ENCODE results near the gene EBNA1BP2. TPM values are rescaled to one million over a fixed set of nuclear protein-coding genes. Genes with fewer than 3 reads are reported as not detected.
"Not testable (repeated sequence)": the region's sequence is repeated elsewhere in the genome, so short reads cannot be mapped to it uniquely, and the experiment has no call there.

The EBNA1BP2 gene
- total RNA-seq, 1 donor from 2014 or later: 135 TPM

DNA sequence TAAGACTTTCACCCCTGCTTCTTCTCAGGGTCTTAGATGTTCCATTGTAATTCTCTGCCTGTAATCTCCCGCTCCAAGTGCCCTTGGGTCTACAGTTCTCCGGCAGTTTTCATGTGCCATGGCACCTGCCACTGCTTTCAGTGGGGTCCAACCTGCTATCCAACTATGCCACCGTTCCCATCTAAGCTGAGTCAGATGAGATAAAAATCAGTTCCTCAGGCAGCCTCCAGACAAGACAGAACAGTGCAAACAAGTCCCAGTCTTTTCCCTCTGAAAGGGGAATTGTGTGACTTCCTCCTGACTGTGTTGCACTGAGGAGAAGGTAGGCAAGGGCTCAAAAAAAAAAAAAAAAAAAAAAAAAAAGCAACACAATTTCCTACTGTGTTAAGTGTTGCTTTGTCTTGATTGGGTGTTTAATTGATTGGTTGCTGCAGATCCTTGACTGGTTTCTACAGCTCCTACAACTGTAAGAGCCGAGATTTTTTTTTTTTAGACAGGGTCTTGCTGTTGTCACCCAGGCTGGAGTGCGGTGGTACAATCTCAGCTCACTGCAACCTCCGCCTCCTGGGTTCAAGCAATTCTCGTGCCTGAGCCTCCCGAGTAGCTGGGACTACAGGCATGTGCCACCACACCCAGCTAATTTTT is 50.7 kb downstream of the EBNA1BP2 start:
- no peak for DNase-seq
- H3K27ac Mint-ChIP-seq: no peak overlapping the region
- H3K4me1 Mint-ChIP-seq: no peaks in the 10 kb centered on the region
- no peak overlapping the region for H3K4me3 Mint-ChIP-seq
- H3K27me3 Mint-ChIP-seq: peaks cover 11% of the 10 kb centered on the region
- no peaks in the 10 kb centered on the region for H3K36me3 Mint-ChIP-seq (ENCODE audit: low read depth)
- H3K9me3 Mint-ChIP-seq: no peaks in the 10 kb centered on the region
- intact Hi-C loops (cut with micrococcal nuclease): no loop called here

DNA sequence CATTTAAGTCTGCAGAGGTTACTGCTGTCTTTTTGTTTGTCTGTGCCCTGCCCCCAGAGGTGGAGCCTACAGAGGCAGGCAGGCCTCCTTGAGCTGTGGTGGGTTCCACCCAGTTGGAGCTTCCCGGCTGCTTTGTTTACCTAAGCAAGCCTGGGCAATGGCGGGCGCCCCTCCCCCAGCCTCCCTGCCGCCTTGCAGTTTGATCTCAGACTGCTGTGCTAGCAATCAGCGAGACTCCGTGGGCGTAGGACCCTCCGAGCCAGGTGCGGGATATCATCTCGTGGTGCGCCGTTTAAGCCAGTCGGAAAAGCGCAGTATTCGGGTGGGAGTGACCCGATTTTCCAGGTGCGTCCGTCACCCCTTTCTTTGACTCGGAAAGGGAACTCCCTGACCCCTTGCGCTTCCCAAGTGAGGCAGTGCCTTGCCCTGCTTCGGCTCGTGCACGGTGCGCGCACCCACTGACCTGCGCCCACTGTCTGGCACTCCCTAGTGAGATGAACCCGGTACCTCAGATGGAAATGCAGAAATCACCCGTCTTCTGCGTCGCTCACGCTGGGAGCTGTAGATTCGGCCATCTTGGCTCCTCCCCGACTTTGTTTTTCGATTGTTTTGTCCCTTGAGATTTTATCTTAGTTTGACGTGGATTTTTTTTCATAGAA is 52.0 kb downstream of the EBNA1BP2 start:
- H3K9me3 Mint-ChIP-seq; H3K4me1 Mint-ChIP-seq; H3K36me3 Mint-ChIP-seq (ENCODE audit: low read depth); H3K27ac Mint-ChIP-seq; intact Hi-C loops (cut with micrococcal nuclease); DNase-seq; H3K27me3 Mint-ChIP-seq: not testable (repeated sequence)
- peak overlapping the region; percentile 15 for H3K4me3 Mint-ChIP-seq

Other genes starting within 250 kb of the EBNA1BP2 start
- gene SLC2A1, start 213.4 kb downstream of the EBNA1BP2 start, total RNA-seq: 135 and 144 TPM in 2 replicates
- 0.40 TPM in 1 of 2 replicates, not detected in the other for gene CFAP57, start within 50 bp of the EBNA1BP2 start, total RNA-seq
- not detected in 2 replicates for gene TMEM125, start 97.7 kb upstream of the EBNA1BP2 start, total RNA-seq
- not detected in 2 replicates for gene C1orf210, start 113.3 kb upstream of the EBNA1BP2 start, total RNA-seq
- 0.23 and 0.40 TPM in 2 replicates for gene TIE1, start 128.7 kb upstream of the EBNA1BP2 start, total RNA-seq
- gene MPL, start 165.5 kb upstream of the EBNA1BP2 start, total RNA-seq: not detected in 2 replicates
- gene CDC20, start 186.7 kb upstream of the EBNA1BP2 start, total RNA-seq: 84.3 and 86.9 TPM in 2 replicates
- gene ELOVL1, start 195.7 kb upstream of the EBNA1BP2 start, total RNA-seq: 76.8 and 85.1 TPM in 2 replicates
- gene MED8, start 217.5 kb upstream of the EBNA1BP2 start, total RNA-seq: 39.6 and 45.1 TPM in 2 replicates
- gene SZT2, start 217.6 kb upstream of the EBNA1BP2 start, total RNA-seq: 54.0 and 56.2 TPM in 2 replicates

Data from activated CD4-positive, alpha-beta T cell treated with anti-CD3 and anti-CD28 coated beads, Interleukin-2, amount 10 ng/mL, durations not matched to agents 24 days and 14 days (primary cell).